WTC11 (cell line): Measurements from ENCODE around the gene MAP7D3. TPM values are rescaled to one million over a fixed set of nuclear protein-coding genes. Genes with fewer than 3 reads are reported as not detected.

ENCODE experiments used
- ATAC-seq: fragments of 200-7000 bp; cut with Tn5 transposase; 2 replicates; pipeline ENCODE4 v1.10.0; 2021; ENCODE audit warnings: mild to moderate bottlenecking, moderate library complexity
- CTCF ChIA-PET: fragments of 300-600 bp; sonication (Branson Sonifier 250); formaldehyde crosslinking; loops from one replicate; lab custom pipeline; 2021; ENCODE audit warnings: antibody characterized with exemption; lab: Charles Lee
- POLR2A ChIA-PET: fragments of 350-600 bp; sonication (Branson Sonifier 250); formaldehyde crosslinking; loops from one replicate; lab custom pipeline; 2021; ENCODE audit warnings: antibody characterized with exemption; lab: Charles Lee
- DNase-seq: peaks from one replicate; pipeline ENCODE4 v3.0.0; 2021; ENCODE audit warnings: low spot score
- H3K27ac Mint-ChIP-seq: 2 replicates; pipeline ENCODE4 v1.8.0; 2021; ENCODE audit warnings: mixed read lengths
- H3K27me3 Mint-ChIP-seq: 2 replicates; pipeline ENCODE4 v1.8.0; 2021; ENCODE audit warnings: low read depth, mild to moderate bottlenecking, moderate library complexity, mixed read lengths
- H3K36me3 Mint-ChIP-seq: 2 replicates; pipeline ENCODE4 v1.8.0; 2021; ENCODE audit warnings: mixed read lengths
- H3K4me1 Mint-ChIP-seq: 2 replicates; pipeline ENCODE4 v1.8.0; 2022; ENCODE audit warnings: mixed read lengths
- H3K4me3 Mint-ChIP-seq: 2 replicates; pipeline ENCODE4 v1.8.0; 2021; ENCODE audit warnings: mild to moderate bottlenecking, moderate library complexity, mixed read lengths
- H3K9me3 Mint-ChIP-seq: 2 replicates; pipeline ENCODE4 v1.8.0; 2021; ENCODE audit warnings: mixed read lengths
- AR ChIP-seq: fragments of 250-450 bp; sonication (Bioruptor Pico); IDR thresholded peaks from 2 replicates; pipeline ENCODE4 v1.9.0; 2021; ENCODE audit warnings: mild to moderate bottlenecking
- CBFB ChIP-seq: sonication (generic); formaldehyde crosslinking; IDR thresholded peaks from 2 replicates; pipeline ENCODE4 v1.8.1; 2022; ENCODE audit warnings: mild to moderate bottlenecking, low read depth, missing genetic modification reagents
- CREM ChIP-seq: sonication (generic); formaldehyde crosslinking; IDR thresholded peaks from 2 replicates; pipeline ENCODE4 v1.8.1; 2022; ENCODE audit warnings: mild to moderate bottlenecking, missing genetic modification reagents, moderate library complexity
- ELF4 ChIP-seq: sonication (generic); formaldehyde crosslinking; IDR thresholded peaks from 2 replicates; pipeline ENCODE4 v1.8.1; 2022; ENCODE audit warnings: low read depth, mild to moderate bottlenecking, moderate library complexity, missing genetic modification reagents
- ERG ChIP-seq: fragments of 250-450 bp; sonication (Bioruptor Pico); IDR thresholded peaks from 2 replicates; pipeline ENCODE4 v1.8.0; 2021; ENCODE audit warnings: mild to moderate bottlenecking
- ESRRA ChIP-seq: sonication (generic); formaldehyde crosslinking; IDR thresholded peaks from 2 replicates; pipeline ENCODE4 v1.8.1; 2022; ENCODE audit warnings: mild to moderate bottlenecking, missing genetic modification reagents, borderline replicate concordance
- JAZF1 ChIP-seq: fragments of 250-450 bp; sonication (Bioruptor Pico); IDR thresholded peaks from 2 replicates; pipeline ENCODE4 v1.9.0; 2021; ENCODE audit warnings: moderate library complexity, mild to moderate bottlenecking, inconsistent platforms
- KAT7 ChIP-seq: sonication (generic); formaldehyde crosslinking; IDR thresholded peaks from 2 replicates; pipeline ENCODE4 v1.8.1; 2023; ENCODE audit warnings: missing genetic modification reagents, mild to moderate bottlenecking, borderline replicate concordance
- NFATC4 ChIP-seq: fragments of 250-450 bp; sonication (Bioruptor Pico); IDR thresholded peaks from 2 replicates; pipeline ENCODE4 v1.9.0; 2021; ENCODE audit warnings: mild to moderate bottlenecking
- NR3C1 ChIP-seq: sonication (generic); formaldehyde crosslinking; conservative IDR thresholded peaks from 2 replicates; pipeline ENCODE4 v1.8.1; 2023; ENCODE audit warnings: low read depth, mild to moderate bottlenecking, missing genetic modification reagents
- OVOL2 ChIP-seq: fragments of 250-450 bp; sonication (Bioruptor Pico); IDR thresholded peaks from 2 replicates; pipeline ENCODE4 v1.9.0; 2021; ENCODE audit warnings: mild to moderate bottlenecking, borderline replicate concordance
- PRRX2 ChIP-seq: fragments of 250-450 bp; sonication (Bioruptor Pico); IDR thresholded peaks from 2 replicates; pipeline ENCODE4 v1.8.0; 2021; ENCODE audit warnings: mild to moderate bottlenecking
- SMAD3 ChIP-seq: sonication (generic); formaldehyde crosslinking; IDR thresholded peaks from 2 replicates; pipeline ENCODE4 v1.8.0; 2022; ENCODE audit warnings: missing genetic modification reagents, mild to moderate bottlenecking, borderline replicate concordance
- SOX15 ChIP-seq: fragments of 250-450 bp; sonication (Bioruptor Pico); IDR thresholded peaks from 2 replicates; pipeline ENCODE4 v1.9.0; 2021; ENCODE audit warnings: mild to moderate bottlenecking
- TEAD4 ChIP-seq: sonication (generic); formaldehyde crosslinking; IDR thresholded peaks from 2 replicates; pipeline ENCODE4 v1.8.0; 2022; ENCODE audit warnings: mild to moderate bottlenecking, missing genetic modification reagents
- ZNF219 ChIP-seq: sonication (generic); formaldehyde crosslinking; IDR thresholded peaks from 2 replicates; pipeline ENCODE4 v1.8.0; 2023; ENCODE audit warnings: missing genetic modification reagents, mild to moderate bottlenecking, borderline replicate concordance
- ZNF396 ChIP-seq: fragments of 250-450 bp; sonication (Bioruptor Pico); IDR thresholded peaks from 2 replicates; pipeline ENCODE4 v1.8.0; 2021; ENCODE audit warnings: mild to moderate bottlenecking, moderate library complexity, borderline replicate concordance
- ZNF532 ChIP-seq: fragments of 250-450 bp; sonication (Bioruptor Pico); IDR thresholded peaks from 2 replicates; pipeline ENCODE4 v1.9.0; 2021; ENCODE audit warnings: mild to moderate bottlenecking, borderline replicate concordance
- total RNA-seq: library from RNA; stranded (reverse); gene quantifications from 3 replicates; pipeline ENCODE4 v1.2.3, GENCODE V29; 2021
- TF ChIP-seq, protein P1 (sequence below): sonication (generic); formaldehyde crosslinking; conservative IDR thresholded peaks from 2 replicates; pipeline ENCODE4 v1.8.1; 2022; ENCODE audit warnings: mild to moderate bottlenecking, missing genetic modification reagents
- TF ChIP-seq, protein P2 (sequence below): sonication (generic); formaldehyde crosslinking; IDR thresholded peaks from 2 replicates; pipeline ENCODE4 v1.8.0; 2023; ENCODE audit warnings: missing genetic modification reagents
- TF ChIP-seq, protein P3 (sequence below): sonication (generic); formaldehyde crosslinking; IDR thresholded peaks from 2 replicates; pipeline ENCODE4 v1.8.0; 2022; ENCODE audit warnings: missing genetic modification reagents

Gene MAP7D3
- total RNA-seq, 1 experiment from 2014 or later: 12.3 TPM

GRCh38 chrX:136194536-136194935 is 56.7 kb downstream of the MAP7D3 start:
- POLR2A ChIA-PET: no interaction called here

GRCh38 chrX:136193771-136194170 is 57.4 kb downstream of the MAP7D3 start:
- ChIA-PET POLR2A (no interaction called here), CTCF (no interaction called here)
- no peak for DNase-seq
- Mint-ChIP-seq H3K36me3 (no peaks in the 10 kb centered on the region), H3K27ac (no peak overlapping the region), H3K27me3 (no peaks in the 10 kb centered on the region), H3K4me1 (peaks cover 5% of the 10 kb centered on the region), H3K9me3 (no peaks in the 10 kb centered on the region), H3K4me3 (no peak overlapping the region)
- no peak for ATAC-seq
- TF ChIP-seq CREM (CRISPR knock-in tag): no peak
- no peak for TF ChIP-seq SOX15
- no peak for TF ChIP-seq NFATC4 (CRISPR knock-in tag)
- TF ChIP-seq ZNF532 (CRISPR knock-in tag): no peak
- TF ChIP-seq SMAD3 (CRISPR knock-in tag): no peak
- TF ChIP-seq PRRX2: no peak
- no peak for TF ChIP-seq ELF4 (CRISPR knock-in tag)
- TF ChIP-seq ESRRA (CRISPR knock-in tag): no peak
- TF ChIP-seq, protein P1, sequence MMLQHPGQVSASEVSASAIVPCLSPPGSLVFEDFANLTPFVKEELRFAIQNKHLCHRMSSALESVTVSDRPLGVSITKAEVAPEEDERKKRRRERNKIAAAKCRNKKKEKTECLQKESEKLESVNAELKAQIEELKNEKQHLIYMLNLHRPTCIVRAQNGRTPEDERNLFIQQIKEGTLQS (CRISPR knock-in tag): no peak
- TF ChIP-seq KAT7 (CRISPR knock-in tag): no peak
- no peak for TF ChIP-seq OVOL2 (CRISPR knock-in tag)
- TF ChIP-seq, protein P2, sequence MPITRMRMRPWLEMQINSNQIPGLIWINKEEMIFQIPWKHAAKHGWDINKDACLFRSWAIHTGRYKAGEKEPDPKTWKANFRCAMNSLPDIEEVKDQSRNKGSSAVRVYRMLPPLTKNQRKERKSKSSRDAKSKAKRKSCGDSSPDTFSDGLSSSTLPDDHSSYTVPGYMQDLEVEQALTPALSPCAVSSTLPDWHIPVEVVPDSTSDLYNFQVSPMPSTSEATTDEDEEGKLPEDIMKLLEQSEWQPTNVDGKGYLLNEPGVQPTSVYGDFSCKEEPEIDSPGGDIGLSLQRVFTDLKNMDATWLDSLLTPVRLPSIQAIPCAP (CRISPR knock-in tag): no peak
- TF ChIP-seq AR (CRISPR knock-in tag): no peak

More at GRCh38 chrX:136194536-136194935, 56.7 kb downstream of the MAP7D3 start:
- DNase-seq: no peak
- CTCF ChIA-PET: no interaction called here
- no peak overlapping the region for H3K4me3 Mint-ChIP-seq
- TF ChIP-seq NR3C1 (CRISPR knock-in tag) (no peak), ZNF219 (CRISPR knock-in tag) (no peak), SOX15 (no peak), JAZF1 (no peak), NFATC4 (CRISPR knock-in tag) (no peak), TEAD4 (CRISPR knock-in tag) (no peak), ZNF396 (CRISPR knock-in tag) (no peak), CBFB (no peak), ERG (CRISPR knock-in tag) (no peak)
- TF ChIP-seq, protein P3, sequence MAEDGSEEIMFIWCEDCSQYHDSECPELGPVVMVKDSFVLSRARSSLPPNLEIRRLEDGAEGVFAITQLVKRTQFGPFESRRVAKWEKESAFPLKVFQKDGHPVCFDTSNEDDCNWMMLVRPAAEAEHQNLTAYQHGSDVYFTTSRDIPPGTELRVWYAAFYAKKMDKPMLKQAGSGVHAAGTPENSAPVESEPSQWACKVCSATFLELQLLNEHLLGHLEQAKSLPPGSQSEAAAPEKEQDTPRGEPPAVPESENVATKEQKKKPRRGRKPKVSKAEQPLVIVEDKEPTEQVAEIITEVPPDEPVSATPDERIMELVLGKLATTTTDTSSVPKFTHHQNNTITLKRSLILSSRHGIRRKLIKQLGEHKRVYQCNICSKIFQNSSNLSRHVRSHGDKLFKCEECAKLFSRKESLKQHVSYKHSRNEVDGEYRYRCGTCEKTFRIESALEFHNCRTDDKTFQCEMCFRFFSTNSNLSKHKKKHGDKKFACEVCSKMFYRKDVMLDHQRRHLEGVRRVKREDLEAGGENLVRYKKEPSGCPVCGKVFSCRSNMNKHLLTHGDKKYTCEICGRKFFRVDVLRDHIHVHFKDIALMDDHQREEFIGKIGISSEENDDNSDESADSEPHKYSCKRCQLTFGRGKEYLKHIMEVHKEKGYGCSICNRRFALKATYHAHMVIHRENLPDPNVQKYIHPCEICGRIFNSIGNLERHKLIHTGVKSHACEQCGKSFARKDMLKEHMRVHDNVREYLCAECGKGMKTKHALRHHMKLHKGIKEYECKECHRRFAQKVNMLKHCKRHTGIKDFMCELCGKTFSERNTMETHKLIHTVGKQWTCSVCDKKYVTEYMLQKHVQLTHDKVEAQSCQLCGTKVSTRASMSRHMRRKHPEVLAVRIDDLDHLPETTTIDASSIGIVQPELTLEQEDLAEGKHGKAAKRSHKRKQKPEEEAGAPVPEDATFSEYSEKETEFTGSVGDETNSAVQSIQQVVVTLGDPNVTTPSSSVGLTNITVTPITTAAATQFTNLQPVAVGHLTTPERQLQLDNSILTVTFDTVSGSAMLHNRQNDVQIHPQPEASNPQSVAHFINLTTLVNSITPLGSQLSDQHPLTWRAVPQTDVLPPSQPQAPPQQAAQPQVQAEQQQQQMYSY (CRISPR knock-in tag): no peak
- peaks cover 13% of the 10 kb centered on the region for H3K4me1 Mint-ChIP-seq
- ATAC-seq: no peak
- H3K9me3 Mint-ChIP-seq: no peaks in the 10 kb centered on the region
- no peak overlapping the region for H3K27ac Mint-ChIP-seq
- no peaks in the 10 kb centered on the region for H3K27me3 Mint-ChIP-seq
- no peaks in the 10 kb centered on the region for H3K36me3 Mint-ChIP-seq
